HG03097 (cell line): ENCODE data around the gene BBS7.

Experiments used
- ATAC-seq: cut with Tn5 transposase; IDR thresholded peaks from one replicate; pipeline ENCODE4 v1.9.1; 2021; ENCODE audit not compliant: unreplicated experiment, low FRiP score

The BBS7 gene

DNA sequence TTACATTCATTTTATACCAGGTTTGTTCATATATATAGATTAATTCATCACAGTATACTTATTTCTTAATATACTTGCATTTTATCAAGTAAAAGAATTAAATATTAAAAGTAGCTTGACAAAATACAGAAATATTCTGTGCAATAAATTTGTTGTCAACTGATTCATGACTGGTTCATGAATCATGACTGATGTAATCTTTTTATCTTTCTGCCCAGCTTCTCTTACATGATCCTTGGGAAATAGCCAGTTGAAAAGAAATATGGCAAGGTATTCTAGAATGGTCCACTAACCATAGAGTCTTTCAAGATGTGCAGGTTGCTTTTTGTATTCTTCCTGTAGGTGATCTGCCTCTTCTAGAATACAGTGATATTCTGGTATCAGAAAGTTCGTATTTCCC is 42.4 kb downstream of the BBS7 start:
- ATAC-seq: no peak

DNA sequence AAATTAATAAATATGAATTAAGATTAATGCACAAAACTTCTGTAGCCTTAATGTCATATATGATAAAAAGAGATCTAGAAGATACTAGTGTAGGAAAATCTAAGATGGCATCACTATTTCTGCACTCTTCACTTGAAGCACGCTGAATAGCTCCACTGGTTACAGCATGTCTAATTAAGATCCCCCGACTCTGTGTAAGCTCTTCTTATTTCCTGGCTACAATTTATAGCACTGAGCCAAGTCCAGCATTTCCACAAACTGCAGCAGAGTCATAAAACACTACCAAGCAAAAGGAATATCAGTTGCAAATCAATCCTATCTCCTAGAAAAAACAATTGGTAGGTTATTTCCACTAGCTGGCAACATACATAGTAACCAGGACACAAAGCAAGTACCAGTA is 45.3 kb downstream of the BBS7 start:
- no peak for ATAC-seq

DNA sequence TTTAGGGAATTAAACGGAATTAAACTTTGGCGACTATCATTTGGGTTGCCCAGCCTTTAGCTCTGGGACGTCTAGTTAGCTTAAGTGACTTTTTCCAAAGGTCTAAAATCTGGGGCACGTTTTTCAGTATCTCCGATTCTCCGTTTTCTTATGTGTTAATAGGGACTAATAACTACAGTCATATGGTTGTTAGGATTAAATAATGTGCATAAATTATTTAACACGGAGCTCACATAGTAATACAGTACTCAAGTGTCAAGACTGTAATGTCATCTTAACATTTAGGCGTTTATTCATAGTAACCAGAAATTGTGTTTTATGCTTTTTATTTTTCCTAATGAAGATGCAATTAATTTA is 46.1 kb downstream of the BBS7 start:
- ATAC-seq: no peak

DNA sequence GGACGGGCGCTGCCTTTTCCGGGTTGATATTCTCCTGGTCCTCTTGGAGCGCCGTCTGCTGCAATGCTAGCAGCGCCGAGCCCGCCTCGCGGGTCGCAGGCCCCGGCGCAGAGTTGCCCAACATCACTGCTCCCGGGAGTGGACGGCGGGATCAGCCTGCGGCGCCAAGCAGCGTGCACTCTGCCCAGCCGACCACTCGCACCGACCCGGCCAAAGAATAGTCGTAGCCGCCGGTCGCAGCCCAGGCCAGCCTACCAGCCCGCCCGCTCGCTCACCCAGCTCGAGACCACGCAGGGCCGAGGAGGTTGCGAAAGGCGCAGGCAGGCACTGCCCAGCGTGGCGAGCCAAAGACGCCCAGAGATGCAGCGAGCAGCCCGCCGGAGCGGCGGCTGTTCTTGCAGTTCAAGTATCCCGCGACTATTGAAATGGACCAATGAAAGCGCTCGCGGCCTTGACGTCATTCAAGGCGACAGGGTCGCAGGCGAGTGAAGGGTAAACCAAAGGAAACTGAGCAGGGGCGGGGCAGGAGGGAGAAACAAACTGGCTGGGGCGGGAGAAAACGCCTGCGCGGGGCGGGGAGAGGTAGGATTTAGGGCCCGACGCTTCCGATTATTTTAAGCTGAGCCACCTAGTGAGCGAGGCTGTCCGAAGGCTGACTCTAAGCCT is 46.6 kb downstream of the BBS7 start, which contains the start of gene CCNA2:
TSS of gene CCNA2 (minus strand) at position 379 of the 666 bp plus-strand sequence. CDS start at position 124, 255 bp downstream.
- peak; percentile 93 for ATAC-seq

DNA sequence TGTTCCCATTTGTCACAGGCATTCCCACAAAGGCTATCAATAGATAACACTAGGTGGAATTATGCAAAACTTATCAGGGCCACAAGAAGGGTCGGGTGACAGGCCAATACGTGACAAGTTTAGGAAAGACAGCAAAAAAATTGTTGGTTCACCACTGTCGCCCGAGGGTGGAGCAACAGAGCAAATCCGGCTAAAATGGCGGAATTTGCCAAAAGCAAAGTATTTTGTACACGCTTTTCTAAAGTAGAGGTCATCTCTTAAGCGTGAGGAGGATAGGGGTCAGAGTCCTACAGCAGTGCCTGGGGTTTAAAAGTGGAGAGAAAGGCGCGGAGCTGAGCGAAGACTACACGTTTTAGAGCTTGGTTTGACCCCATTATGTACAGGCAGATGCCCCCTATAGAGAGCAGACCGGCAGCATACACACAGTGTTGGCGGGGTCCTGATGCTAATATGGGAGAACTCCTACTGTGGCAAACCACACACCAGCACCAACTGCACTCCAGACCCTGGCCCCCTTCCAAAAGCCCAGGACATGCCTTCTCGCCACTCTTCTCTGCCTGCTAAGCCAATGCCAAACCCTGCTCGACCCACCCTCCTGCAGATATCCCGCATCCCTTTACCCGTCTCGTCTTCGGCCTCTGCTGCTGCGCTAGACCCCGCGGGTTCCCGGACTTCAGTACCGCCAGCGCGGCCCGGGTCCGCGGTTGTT is 47.3 kb downstream of the BBS7 start:
- peak; percentile 35 for ATAC-seq

DNA sequence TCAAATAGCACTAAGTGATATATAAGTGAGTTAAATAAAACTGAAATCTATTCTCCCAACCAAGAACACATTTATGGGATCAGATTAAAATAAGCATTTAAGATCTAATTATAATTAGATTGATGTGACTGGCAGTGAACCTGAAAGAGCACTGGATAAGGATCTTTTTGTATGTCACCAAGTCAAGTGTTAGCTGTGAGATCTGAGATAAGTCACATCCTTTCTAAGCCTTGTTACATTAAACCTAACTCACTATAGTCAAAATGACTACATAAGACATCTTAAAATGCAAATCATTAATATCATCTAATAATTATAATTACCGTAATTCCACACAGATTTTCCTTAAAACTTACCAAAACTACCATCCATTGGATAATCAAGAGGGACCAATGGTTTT is 48.2 kb downstream of the BBS7 start:
- ATAC-seq: no peak

DNA sequence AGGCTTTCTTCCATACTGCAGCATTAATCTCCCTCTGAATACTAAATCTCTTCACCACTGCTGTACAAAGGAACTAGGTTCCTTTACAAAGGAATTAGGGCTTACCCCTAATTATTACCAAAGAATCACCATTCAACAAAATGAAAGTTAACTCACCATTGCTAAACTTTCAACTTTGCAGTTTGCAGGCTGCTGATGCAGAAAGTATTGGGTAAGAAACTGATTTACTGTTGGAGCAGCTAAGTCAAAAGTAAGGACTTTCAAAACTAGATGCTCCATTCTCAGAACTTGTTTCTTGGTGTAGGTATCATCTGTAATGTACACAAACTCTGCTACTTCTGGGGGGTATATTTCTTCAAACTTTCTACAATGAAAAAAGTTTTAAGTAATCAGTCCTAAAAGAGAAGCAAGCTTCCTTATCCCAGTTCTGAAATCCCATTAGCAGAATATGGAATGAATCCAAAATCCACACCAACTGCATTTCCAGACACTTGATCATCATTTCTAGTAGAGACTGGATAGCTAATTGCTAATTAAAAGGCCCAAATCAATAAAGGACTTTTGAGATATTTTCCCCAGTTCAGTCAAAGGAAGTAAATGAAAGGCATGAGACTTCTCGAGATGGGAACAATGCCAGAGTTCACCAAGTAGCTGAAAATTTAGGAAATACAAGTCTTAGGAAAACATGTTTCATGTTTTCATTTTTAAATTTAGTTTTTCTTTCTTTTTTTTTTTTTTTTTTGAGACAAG is 50.9 kb downstream of the BBS7 start:
- ATAC-seq: no peak

DNA sequence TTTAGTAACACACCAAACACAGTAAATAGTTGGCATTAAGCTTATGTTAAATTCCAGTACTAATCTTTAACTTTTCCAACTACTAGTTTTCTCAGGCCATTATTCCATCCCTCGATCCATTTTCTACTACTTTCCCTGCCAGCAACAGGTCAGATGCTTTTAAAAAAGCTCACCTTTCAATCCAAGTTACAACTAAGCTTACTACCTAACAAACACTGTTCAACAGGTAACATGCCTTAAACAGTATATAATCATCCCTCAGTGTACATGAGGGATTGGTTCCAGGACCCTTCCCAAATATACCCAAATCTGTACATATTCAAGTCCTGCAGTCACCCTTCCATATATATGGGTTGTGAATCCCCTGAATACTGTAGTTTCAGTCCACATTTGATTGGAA is 52.1 kb downstream of the BBS7 start:
- ATAC-seq: no peak

DNA sequence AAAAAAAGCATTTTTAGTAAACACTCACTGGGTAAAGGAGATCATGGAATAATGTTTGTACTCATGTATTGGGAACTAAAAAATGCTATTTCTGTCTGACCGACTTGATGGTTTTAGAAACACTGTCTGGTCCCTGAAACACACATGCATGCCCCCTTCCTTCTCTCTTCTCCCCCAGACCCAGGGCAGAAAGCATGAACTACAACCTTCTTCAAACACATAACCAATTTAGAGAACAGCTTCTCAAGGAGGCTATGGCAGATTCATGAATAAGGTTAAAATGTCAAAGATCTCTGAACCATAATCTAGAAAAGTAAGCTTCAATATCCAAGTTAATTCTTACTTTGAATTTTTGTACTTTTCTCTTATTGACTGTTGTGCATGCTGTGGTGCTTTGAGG is 52.6 kb downstream of the BBS7 start:
- no peak for ATAC-seq

DNA sequence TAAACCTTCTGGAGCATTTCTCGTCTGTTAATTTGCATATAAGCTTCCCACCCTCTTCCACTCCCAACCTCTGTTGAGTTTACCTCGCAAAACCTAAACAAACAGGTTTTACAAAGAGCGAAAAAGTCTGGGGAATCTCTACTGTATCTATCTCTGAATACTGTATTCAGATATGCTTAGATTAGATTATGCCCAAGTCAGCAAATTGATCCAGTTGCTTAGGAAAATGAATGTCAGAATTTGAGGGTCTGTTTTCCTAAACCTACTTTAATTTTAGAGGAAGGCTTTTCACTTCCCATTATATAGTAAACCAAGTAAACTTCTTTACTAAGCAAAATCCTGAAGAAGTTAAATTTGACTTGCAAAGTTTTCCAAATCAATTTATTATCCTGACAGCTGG is 53.3 kb downstream of the BBS7 start:
- ATAC-seq: no peak

DNA sequence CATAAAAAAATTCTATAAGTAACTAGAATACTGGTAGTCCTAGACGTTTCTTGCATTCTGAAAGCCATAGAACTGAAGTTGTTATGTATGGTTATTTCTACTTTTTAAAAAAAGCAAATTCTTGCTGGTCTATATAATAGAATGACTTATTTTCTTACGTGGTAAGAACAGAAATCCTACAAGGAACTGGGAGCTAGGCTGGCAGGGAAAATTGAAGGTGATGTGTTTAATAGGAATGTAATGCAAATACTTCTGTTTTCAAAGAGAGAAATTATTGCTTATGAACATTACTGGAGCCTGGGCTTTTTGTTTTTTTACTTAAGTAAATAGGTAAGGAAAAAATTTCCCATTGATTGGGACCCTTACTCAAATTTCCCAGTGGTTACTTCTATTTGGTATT is 55.5 kb downstream of the BBS7 start:
- ATAC-seq: no peak

DNA sequence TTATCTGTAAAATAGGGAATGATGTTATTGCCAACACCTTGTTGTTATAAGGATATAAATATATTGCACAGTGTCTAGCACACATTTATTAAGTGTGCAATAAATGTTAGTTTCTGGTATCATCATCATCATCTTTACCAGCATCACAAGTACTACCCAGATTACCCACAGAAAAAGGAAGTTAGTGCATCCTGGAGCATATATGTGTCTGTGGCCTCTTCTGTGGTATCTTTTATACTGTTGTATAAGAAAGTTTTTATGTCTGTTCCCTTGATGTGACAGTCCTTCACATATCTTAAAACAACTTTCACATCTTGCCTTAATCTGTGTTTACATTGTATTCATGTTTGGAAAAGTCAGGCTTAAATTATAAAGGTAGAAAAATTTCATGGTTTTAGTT is 59.2 kb downstream of the BBS7 start:
- no peak for ATAC-seq

DNA sequence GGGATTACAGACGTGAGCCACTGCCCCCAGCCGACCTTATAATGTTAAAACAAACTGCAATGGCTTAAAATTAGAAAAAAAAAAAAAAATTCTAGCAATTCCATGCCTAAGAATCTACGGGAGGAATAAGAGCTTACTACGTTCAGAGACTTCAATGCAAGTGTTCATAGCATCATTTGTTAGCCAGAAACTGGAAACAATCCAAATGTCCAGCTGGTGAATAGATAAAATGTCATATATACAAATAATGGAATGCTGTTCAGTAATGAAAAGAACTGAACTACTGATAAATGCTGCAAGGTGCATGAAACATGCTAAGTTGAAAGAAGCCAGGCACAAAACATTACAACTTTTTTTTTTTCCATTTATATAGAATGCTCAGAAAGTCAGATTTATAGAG is 63.9 kb downstream of the BBS7 start:
- ATAC-seq: no peak

DNA sequence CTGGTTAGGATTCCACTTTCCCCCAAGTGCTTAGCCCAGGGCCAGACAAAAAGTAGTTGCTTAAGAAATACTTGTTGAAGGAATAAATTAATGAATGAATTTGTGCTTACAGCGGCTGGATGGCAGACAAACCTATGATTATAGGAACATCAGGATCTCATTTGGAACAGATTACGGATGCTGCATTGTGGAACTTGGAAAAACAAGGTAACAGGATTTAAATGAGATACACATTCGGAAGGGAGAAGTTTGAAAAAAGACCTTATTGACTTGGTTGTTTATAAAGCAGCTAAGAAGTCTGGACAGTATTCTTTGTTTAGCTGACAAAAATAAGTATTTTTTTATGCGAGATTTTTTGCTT is 68.6 kb downstream of the BBS7 start:
- ATAC-seq: no peak

DNA sequence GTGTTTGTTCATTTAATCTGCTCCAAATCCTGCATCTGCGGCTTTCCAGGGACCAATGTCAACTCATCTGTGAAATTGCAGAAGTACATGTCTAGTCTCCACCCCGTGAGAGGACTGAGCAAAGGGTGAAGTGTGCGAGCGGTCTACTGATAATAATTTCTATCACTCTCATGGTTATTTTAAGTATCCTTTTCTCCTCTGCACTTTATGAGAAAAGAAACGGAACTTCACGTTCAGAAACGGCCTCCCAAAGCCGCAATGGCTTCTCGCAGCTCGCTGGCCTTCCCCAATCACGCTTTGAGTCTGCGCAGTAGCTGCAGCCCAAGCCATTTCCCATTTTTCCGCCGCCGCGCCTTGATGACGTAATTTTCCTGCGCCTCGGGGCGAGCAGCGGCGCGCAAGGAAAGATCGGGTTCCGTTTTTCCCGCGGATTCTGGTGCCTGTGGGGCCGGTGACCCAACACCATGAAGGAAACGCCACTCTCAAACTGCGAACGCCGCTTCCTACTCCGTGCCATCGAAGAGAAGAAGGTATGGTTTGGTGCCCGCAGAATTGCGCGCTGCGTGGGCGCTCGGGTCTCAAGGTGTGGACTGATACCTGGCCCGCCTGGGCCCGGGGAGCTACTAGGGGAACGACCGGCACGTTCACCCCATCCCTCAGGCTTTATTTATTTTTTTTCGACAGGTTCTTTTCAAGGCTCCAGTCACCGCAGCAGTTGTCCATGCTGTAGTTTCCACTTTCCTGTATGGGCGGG is 69.1 kb downstream of the BBS7 start, which contains the start of gene EXOSC9:
TSS of gene EXOSC9 (plus strand) at position 363 of the 754 bp plus-strand sequence. CDS start at position 465, 102 bp downstream.
- ATAC-seq: peak; percentile 68

DNA sequence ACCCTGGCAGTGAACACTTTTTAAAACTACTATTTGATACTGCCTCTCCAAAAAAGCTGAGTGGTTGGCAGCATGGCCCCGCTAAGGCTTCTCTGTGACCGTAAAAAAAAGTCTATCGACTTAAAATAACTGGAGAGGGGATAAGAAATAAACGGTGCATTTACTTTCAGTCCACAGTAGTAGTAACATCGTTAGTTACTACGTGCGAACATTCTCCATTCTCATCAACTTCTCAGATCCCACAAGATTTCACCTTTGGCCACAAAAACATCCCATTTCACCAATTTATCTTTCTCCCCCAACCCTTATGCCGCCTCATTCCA is 69.7 kb downstream of the BBS7 start:
- ATAC-seq: peak; percentile 20

DNA sequence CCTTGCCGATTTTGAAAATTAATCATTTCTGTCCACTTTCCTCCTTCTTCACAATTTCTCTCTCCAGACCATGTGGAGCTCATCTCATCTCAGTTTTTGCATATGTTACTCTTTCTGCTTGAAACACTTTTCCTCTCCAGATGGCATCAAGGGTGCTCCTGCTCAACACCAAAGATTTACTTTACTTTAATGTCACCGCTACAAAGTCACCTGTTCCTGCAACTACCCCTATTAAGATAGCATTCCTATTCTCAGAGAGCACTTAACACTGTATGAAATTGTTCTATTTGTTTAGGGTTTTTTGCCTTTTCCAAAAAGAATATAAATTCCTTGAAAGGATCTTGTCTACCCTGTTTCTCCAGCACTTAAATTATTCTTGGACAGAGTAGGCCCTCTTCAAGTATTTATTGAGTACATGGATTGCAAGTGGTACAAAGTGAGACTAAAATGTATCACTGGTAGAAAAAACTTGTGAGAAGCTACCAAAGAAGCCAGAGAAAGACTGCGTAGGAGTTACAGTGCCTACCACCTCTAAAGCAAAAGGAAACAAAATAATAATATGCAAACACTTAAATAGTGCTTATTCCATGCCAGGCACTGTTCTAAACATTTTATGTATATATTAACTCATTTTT is 70.3 kb downstream of the BBS7 start:
- ATAC-seq: no peak

DNA sequence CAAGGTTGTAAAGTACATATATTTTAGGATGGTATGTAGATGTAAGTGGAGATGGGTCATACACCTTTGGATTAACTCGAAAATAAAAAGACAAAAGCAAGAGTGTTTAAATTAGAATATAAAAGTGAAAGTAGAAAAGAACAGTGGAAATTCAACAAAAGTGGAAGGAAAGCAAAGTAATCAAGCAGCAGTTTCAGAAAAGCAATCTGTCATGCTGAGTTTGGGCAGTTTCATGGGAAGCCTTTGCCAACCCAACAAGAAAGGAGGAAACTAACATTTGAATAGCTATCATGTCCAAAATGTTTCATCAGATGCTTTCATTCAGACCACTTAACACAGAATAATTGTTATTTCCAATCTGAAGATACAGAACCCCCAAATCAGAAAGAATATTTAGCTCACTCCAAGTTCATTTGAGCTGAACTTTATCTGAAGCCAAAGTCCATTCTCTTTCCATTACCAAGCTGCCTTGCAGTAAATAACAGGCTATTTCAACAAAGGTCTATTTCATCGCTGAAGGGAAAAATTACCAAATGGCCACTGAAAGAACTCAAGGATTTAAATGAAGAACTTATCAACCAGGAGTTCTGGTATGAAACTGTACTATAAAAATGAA is 71.0 kb downstream of the BBS7 start:
- no peak for ATAC-seq

DNA sequence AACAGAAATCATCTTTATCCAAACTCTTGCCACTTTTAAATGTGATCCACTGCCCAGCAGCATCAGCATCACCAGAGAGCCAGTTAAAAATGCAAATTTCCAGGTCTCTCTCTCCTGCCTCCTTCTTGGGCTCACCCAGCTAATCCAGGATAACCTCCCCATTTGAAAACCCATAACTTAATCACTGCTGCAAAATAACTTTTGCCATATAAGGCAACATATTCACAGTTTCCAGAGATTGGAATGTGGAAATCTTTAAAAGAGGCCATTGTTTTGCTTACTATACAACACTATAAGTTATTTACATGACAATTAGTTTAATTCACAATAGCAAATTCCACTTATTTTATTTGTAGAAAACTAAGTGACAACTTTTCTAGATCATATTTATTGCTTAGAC is 74.0 kb downstream of the BBS7 start:
- no peak for ATAC-seq

DNA sequence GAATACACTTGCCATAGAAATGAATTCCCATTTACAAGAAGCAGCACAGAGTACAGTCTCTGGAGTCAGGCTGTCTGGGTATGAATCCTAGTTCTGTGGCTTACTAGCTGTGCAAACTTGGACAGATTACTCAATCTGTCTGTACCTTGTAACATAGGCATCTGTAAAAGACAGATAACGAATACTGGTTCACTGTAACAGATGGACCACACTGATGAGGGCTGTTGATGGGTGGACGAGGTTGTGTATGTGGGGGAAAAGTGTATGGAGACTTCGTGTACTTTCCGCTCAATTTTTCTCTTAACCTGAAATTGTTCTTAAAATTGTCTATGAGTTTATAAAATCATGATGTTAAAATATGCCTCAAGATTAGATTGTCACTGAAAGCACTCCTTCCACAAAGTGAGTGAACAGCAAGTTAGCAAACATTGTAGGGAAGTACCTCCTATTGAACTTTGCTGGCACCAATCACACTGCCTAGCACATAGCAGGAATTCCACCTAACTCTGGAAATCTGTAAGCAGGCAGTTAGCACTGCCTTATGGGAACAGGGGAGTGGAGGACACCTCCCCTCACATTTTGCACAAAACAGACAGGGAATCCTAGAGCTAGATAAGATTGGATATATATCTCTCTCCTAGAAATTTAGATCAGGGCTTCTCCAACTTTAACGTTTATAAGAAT is 75.6 kb downstream of the BBS7 start:
- ATAC-seq: no peak
